ENCODE data around the gene PSMD3. TPM values are rescaled to one million over a fixed set of nuclear protein-coding genes. Genes with fewer than 3 reads are reported as not detected.

Gene PSMD3
- total RNA-seq, 1 donor from 2014 or later: 79.3 TPM

- ATAC-seq: no peak
- H3K36me3 ChIP-seq: peaks cover 93% of the 10 kb centered on the region
These were observed 44.3 kb downstream of the PSMD3 start for GRCh38 chr17:40024901-40025300.

DNA sequence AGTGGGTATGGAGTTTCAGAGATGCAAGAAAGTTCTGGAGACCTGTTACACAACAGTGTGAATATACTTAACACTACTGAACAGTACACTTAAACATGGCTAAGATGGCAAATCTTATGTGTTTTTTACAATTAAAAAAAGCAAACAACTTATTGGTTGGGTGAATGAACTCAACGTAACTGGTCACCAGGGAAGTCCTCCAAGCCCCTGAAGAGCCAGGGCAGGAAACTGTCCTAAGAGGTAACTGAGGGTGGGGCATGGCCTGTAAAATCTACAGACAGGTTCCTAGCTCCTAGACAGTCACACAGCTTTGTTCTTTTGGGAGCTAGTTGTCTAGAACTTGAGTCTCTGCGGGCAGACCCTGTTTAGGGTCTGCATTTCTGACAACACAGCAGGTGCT, 45.0 kb downstream of the PSMD3 start:
- no peaks in the 10 kb centered on the region for H3K9me3 ChIP-seq
- H3K27me3 ChIP-seq (ENCODE audit: low read depth): no peaks in the 10 kb centered on the region
- peaks cover 67% of the 10 kb centered on the region for H3K4me1 ChIP-seq
- intact Hi-C loops (cut with DNase I): no loop called here
- DNase-seq (no peak), ATAC-seq (peak; percentile 38 to 55)
- no peak overlapping the region for H3K4me3 ChIP-seq
- peak overlapping the region; percentile 37 for H3K27ac ChIP-seq
- peaks cover 93% of the 10 kb centered on the region for H3K36me3 ChIP-seq
- TF ChIP-seq, protein P1, sequence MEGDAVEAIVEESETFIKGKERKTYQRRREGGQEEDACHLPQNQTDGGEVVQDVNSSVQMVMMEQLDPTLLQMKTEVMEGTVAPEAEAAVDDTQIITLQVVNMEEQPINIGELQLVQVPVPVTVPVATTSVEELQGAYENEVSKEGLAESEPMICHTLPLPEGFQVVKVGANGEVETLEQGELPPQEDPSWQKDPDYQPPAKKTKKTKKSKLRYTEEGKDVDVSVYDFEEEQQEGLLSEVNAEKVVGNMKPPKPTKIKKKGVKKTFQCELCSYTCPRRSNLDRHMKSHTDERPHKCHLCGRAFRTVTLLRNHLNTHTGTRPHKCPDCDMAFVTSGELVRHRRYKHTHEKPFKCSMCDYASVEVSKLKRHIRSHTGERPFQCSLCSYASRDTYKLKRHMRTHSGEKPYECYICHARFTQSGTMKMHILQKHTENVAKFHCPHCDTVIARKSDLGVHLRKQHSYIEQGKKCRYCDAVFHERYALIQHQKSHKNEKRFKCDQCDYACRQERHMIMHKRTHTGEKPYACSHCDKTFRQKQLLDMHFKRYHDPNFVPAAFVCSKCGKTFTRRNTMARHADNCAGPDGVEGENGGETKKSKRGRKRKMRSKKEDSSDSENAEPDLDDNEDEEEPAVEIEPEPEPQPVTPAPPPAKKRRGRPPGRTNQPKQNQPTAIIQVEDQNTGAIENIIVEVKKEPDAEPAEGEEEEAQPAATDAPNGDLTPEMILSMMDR (IDR thresholded peaks at IDR 0.05): no peak

More at GRCh38 chr17:40024901-40025300, 44.3 kb downstream of the PSMD3 start:
- peaks cover 71% of the 10 kb centered on the region for H3K4me1 ChIP-seq
- DNase-seq: no peak
- H3K27ac ChIP-seq: peak overlapping the region; percentile 37
- intact Hi-C loops (cut with DNase I): no loop called here
- H3K9me3 ChIP-seq: no peaks in the 10 kb centered on the region
- TF ChIP-seq, protein P1 (IDR thresholded peaks at IDR 0.05): no peak
- H3K27me3 ChIP-seq (ENCODE audit: low read depth): no peaks in the 10 kb centered on the region
- H3K4me3 ChIP-seq: no peak overlapping the region

GRCh38 chr17:40025991-40026815, 45.6 kb downstream of the PSMD3 start:
- TF ChIP-seq, protein P1 (IDR thresholded peaks at IDR 0.05): no peak
- intact Hi-C loops (cut with DNase I): no loop called here
- Histone ChIP-seq H3K36me3 (peaks cover 93% of the 10 kb centered on the region), H3K27me3 (ENCODE audit: low read depth) (no peaks in the 10 kb centered on the region), H3K9me3 (no peaks in the 10 kb centered on the region), H3K4me1 (peaks cover 61% of the 10 kb centered on the region), H3K27ac (peak overlapping the region; percentile 37), H3K4me3 (no peak overlapping the region)
- ATAC-seq (peak; percentile 18 to 20), DNase-seq (no peak)

DNA sequence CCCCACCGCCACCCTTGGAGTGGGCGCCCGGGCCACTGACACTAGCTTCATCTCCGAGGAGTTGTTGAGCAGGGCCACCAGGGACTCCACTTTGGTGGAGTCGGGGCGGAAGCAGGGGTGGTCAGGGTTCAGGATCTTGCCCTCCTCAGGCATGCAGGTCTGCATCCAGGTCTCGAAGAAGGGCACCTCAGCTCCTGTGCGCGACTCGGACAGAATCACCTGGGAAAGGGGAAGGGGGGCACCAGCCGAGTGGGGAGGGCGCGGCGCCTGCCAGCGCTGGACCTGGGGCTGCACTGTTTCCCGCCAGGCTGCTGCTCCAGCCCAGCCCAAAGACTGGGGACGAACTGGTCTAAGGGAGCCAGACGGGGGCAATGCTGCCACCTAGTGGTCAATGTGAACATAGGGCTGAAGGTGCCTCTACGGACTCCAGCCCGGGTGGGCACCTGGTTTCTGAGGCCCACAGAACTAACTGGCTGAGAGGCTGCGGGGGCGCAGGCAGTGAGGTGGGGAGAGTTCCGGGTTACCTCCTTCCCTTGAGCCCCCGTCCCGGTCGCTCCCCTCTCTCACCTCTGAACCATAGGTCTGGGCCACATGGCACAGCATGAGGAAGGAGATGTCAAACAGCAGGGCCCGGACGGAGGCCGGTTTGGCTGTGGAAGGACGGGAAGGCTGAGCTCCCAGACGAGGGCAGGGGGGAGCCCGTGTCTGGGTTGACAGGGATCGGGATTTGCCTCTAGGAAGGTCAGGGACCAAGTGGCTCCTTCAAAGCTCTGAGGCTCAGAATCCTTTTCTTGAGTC, 46.4 kb downstream of the PSMD3 start:
- no peaks in the 10 kb centered on the region for H3K27me3 ChIP-seq (ENCODE audit: low read depth)
- ATAC-seq (peak; percentile 85 to 88), DNase-seq (peak; percentile 87)
- H3K4me3 ChIP-seq: no peak overlapping the region
- no peaks in the 10 kb centered on the region for H3K9me3 ChIP-seq
- intact Hi-C loops (cut with DNase I): no loop called here
- TF ChIP-seq, protein P1 (IDR thresholded peaks at IDR 0.05): peak; percentile 96
- H3K4me1 ChIP-seq: peaks cover 53% of the 10 kb centered on the region
- H3K27ac ChIP-seq: peak overlapping the region; percentile 37
- H3K36me3 ChIP-seq: peaks cover 93% of the 10 kb centered on the region

DNA sequence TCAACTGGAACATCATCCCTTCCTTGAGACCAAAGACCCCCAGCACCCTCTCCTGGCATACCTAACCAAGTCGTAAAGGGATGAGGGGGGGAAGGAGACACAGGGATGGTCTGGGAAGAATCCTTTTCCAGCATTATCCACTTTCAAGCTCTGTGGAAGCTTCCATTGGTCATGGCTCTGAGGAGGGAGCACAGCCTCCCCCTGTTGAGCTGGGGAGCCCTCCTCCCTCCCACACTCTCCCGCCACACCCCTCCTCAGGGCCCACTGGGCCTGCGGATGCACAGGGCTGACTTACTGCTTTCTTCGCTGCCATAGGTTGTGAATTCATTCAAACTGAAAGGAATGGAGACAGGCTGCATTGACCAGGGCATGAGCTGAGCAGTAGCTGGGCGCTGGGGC, 47.0 kb downstream of the PSMD3 start:
- no peaks in the 10 kb centered on the region for H3K27me3 ChIP-seq (ENCODE audit: low read depth)
- no peak overlapping the region for H3K27ac ChIP-seq
- TF ChIP-seq, protein P1 (IDR thresholded peaks at IDR 0.05): no peak
- H3K9me3 ChIP-seq: no peaks in the 10 kb centered on the region
- DNase-seq: no peak
- H3K4me3 ChIP-seq: no peak overlapping the region
- intact Hi-C loops (cut with DNase I): no loop called here
- H3K4me1 ChIP-seq: peaks cover 47% of the 10 kb centered on the region
- peaks cover 93% of the 10 kb centered on the region for H3K36me3 ChIP-seq
- no peak for ATAC-seq

Data from lower lobe of right lung (tissue), 2 donors.